ENCODE results near the gene C1orf146. TPM values are rescaled to one million over a fixed set of nuclear protein-coding genes. Genes with fewer than 3 reads are reported as not detected.

Gene C1orf146, protein sequence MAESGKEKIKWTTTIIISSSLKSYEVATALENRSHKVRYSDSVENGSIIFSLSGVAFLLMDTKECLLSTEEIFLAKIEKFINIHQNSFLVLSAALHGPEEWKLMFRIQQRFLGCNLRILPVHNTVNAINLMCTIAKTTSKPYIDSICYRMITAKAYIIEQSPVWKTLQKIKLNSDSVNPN
- not detected for total RNA-seq

DNA sequence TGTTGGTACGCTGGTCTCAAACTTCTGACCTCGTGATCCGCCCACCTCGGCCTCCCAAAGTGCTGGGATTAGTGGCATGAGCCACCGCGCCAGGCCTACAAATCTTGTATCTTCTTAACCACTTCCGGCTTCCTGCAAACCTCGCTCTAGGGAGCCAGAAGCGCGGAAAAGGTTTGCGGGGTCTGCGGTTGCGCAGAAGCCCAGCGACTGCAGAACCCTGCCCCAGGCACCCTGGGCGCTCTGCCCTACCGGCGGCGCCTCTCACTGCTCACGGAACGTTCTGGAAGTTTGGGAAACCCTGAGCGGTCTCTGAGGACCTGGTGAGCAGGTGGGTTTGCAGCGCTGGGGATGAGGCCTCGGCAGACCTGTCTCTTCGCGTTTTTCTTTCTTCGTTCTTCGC is at the start of gene C1orf146:
TSS of gene C1orf146 (plus strand) at position 195 of the 400 bp plus-strand sequence. CDS start 13,506 bp downstream, outside the sequence.

Other genes starting within 250 kb of the C1orf146 start
- 4.1 TPM for gene EPHX4, start 187.9 kb upstream of the C1orf146 start, total RNA-seq
- not detected for gene SETSIP, start 142.5 kb upstream of the C1orf146 start, total RNA-seq
- 68.9 TPM for gene BTBD8, start 137.6 kb upstream of the C1orf146 start, total RNA-seq
- 32.6 TPM for gene GLMN, start 81.1 kb downstream of the C1orf146 start, total RNA-seq
- 28.5 TPM for gene RPAP2, start 81.1 kb downstream of the C1orf146 start, total RNA-seq

Data from parietal lobe (tissue), 1 donor.